ENCODE results near the gene ERICH4. TPM values are rescaled to one million over a fixed set of nuclear protein-coding genes. Genes with fewer than 3 reads are reported as not detected.

The ERICH4 gene
- total and polyA plus RNA-seq, 2 of the 4 experiments (the other 2 are of a cell fraction) = not detected

- no peak overlapping the region for H3K56ac ChIP-seq (ENCODE audit: extremely low read depth, insufficient read depth, low read length)
- H3K4ac ChIP-seq (ENCODE audit: low read depth, low read length) = no peak overlapping the region
- in situ Hi-C loops (cut with MboI; ENCODE audit: low sequenced_read_pairs) (no loop called here), dilution Hi-C loops (cut with HindIII; ENCODE audit: low sequenced_read_pairs, unreplicated experiment) (no loop called here), intact Hi-C loops (cut with micrococcal nuclease) (no loop called here)
- H3K27me3 ChIP-seq (ENCODE audit: control insufficient read depth, insufficient read depth, low read length) = no peaks in the 10 kb centered on the region
- no peak overlapping the region for H3K23ac ChIP-seq (ENCODE audit: low read depth, low read length)
- BruUV-seq (replicated peaks) = no TSS peak
- 91% methylated on average over 7 of the region's 9 CpGs; no CpG with 5 or more reads in 1 of the 2 experiments for WGBS, 2 experiments (ENCODE audit: extremely low coverage in 2 of 2, insufficient read length in 1 of 2)
- H3K36me3 ChIP-seq (ENCODE audit: control insufficient read depth, insufficient read depth, low read length) = peaks cover 50% of the 10 kb centered on the region
- ChIA-PET POLR2A (ENCODE audit: unreplicated experiment) (no interaction called here), CTCF (no interaction called here)
- H3K4me2 ChIP-seq (ENCODE audit: low read depth, low read length) = no peak overlapping the region
- H3K9me3 ChIP-seq (ENCODE audit: control insufficient read depth, insufficient read depth, low read length) = no peaks in the 10 kb centered on the region
- no peaks in the 10 kb centered on the region for H4K20me1 ChIP-seq (ENCODE audit: insufficient read depth, low read length)
- H2AK5ac ChIP-seq (ENCODE audit: low read depth, low read length) = no peak overlapping the region
- no peak overlapping the region for H2BK15ac ChIP-seq (ENCODE audit: low read depth, low read length)
- no peaks in the 10 kb centered on the region; the same call in 1 of the 2 replicates for H3K9me1 ChIP-seq (ENCODE audit: insufficient read depth, low read length)
- no peak overlapping the region for H3K27ac ChIP-seq (ENCODE audit: insufficient read depth, low read length)
- H3K14ac ChIP-seq (replicated peaks; ENCODE audit: low read depth, low read length) = no peak overlapping the region
- H2AFZ ChIP-seq (replicated peaks; ENCODE audit: low read length, poor library complexity) = no peak overlapping the region
- no peak overlapping the region for H4K5ac ChIP-seq (ENCODE audit: low read depth, low read length)
- TF ChIP-seq RAD21 (IDR thresholded peaks at IDR 0.05; ENCODE audit: low read length) (no peak), ELK1 (IDR thresholded peaks at IDR 0.05; ENCODE audit: borderline replicate concordance, low read depth, low read length) (no peak), MXI1 (IDR thresholded peaks at IDR 0.05; ENCODE audit: borderline replicate concordance, low read depth, low read length) (no peak), BHLHE40 (IDR thresholded peaks at IDR 0.05; ENCODE audit: low read depth, low read length) (no peak), CTCF (conservative IDR thresholded peaks at IDR 0.05; ENCODE audit: low read depth, low read length) (no peak), RCOR1 (IDR thresholded peaks at IDR 0.05; ENCODE audit: insufficient replicate concordance, low read length) (no peak), SMC3 (IDR thresholded peaks at IDR 0.05; ENCODE audit: low read depth, low read length) (no peak), USF2 (IDR thresholded peaks at IDR 0.05; ENCODE audit: low read depth, low read length) (no peak), NFE2L2 (IDR thresholded peaks at IDR 0.05; ENCODE audit: low read depth, low read length) (no peak), POLR2A (IDR thresholded peaks at IDR 0.05; ENCODE audit: low read depth, low read length) (no peak), FOS (IDR thresholded peaks at IDR 0.05; ENCODE audit: low read depth, low read length) (no peak)
- H3K4me1 ChIP-seq (ENCODE audit: control insufficient read depth, insufficient read depth, low read length) = no peaks in the 10 kb centered on the region
- H2BK5ac ChIP-seq (ENCODE audit: low read depth, low read length, poor library complexity, severe bottlenecking) = no peak overlapping the region
- ATAC-seq (ENCODE audit: low read depth) (no peak), DNase-seq (no peak)
- H2BK120ac ChIP-seq (ENCODE audit: low read depth, low read length) = no peak overlapping the region
- no peak overlapping the region for H3K9ac ChIP-seq (ENCODE audit: low read depth, low read length)
- H3K79me1 ChIP-seq (ENCODE audit: low read depth in 1 of 2, low read length in 2 of 2) = no peaks in the 10 kb centered on the region; a peak in 1 of 4 replicates
- no peak overlapping the region for H4K91ac ChIP-seq (ENCODE audit: insufficient read depth, low read depth, low read length)
- no peak overlapping the region for H2AK9ac ChIP-seq (replicated peaks; ENCODE audit: low read depth, low read length, poor library complexity)
- no peak overlapping the region for H4K8ac ChIP-seq (ENCODE audit: low read depth in 2 of 2, low read length in 2 of 2)
- no peak overlapping the region for H3K4me3 ChIP-seq (ENCODE audit: insufficient read depth, low read depth, low read length)
- no peak overlapping the region for H3K18ac ChIP-seq (ENCODE audit: low read depth, low read length)
- no peak overlapping the region for H2BK20ac ChIP-seq (ENCODE audit: low read depth, low read length)
Measured at GRCh38 chr19:41415154-41415571, 27.8 kb upstream of the ERICH4 start.
